HCT116 (cell line): ENCODE measurements around the gene PKMYT1. TPM values are rescaled to one million over a fixed set of nuclear protein-coding genes. Genes with fewer than 3 reads are reported as not detected.

ENCODE experiments used
- ATAC-seq: fragments of 200-7000 bp; cut with Tn5 transposase; 2 replicates; pipeline ENCODE4 v1.9.1; 2020; ENCODE audit warnings: mild to moderate bottlenecking, moderate library complexity
- BruUV-seq: library from RNA; stranded (reverse); fragments of 400-500 nt; replicated peaks from 2 replicates; lab custom pipeline; 2021; lab: Mats Ljungman, UMichigan
- CTCF ChIA-PET: fragments of 300-600 bp; sonication (Branson Sonifier 250); formaldehyde crosslinking; loops from one replicate; lab custom pipeline; 2021; ENCODE audit warnings: antibody characterized with exemption; lab: Charles Lee
- POLR2A ChIA-PET: fragments of 300-600, 350-600 bp; sonication (Branson Sonifier 250); formaldehyde crosslinking; loops from one replicate; lab custom pipeline; 2021; ENCODE audit warnings: antibody characterized with exemption; lab: Charles Lee
- RAD21 ChIA-PET, 2 experiments: fragments of 300-600 bp; sonication (Branson Sonifier 250); formaldehyde crosslinking; loops; one replicate each; lab custom pipeline; 2023; ENCODE audit warnings: low total read pairs in 2 of 2; ENCODE audit not compliant: uncharacterized antibody in 2 of 2, unreplicated experiment in 2 of 2, low non-redundant PET in 1 of 2; lab: Charles Lee
- DNase-seq: peaks from one replicate; pipeline ENCODE4 v3.0.0-alpha.2; 2010; ENCODE audit warnings: low read depth, low spot score
- H2AFZ ChIP-seq: fragments of 200-600 bp; shearing (Covaris generic), sonication (generic); 2 replicates; pipeline ENCODE4 v1.6.1; 2017; ENCODE audit warnings: low read depth, mixed run types, mixed read lengths, antibody characterized with exemption, low read length; ENCODE audit not compliant: poor library complexity, severe bottlenecking
- H3K27ac ChIP-seq: 2 replicates; pipeline ENCODE4 v1.5.1; 2012; ENCODE audit warnings: low read depth, low read length
- H3K27me3 ChIP-seq: fragments of 200-600 bp; sonication (generic); 2 replicates; pipeline ENCODE4 v1.6.1; 2016; ENCODE audit warnings: mixed run types, low read length, mixed read lengths; ENCODE audit not compliant: insufficient read depth
- H3K36me3 ChIP-seq, 2 experiments: fragments of 200-500 bp in 1 of 2; fragments of 200-600 bp in 1 of 2; sonication (Bioruptor generic) in 1 of 2; sonication (generic) in 1 of 2; 2 replicates each; pipeline versions ENCODE4 v1.5.1 to v1.6.1; 2014 to 2016; ENCODE audit warnings: low read length in 2 of 2, inconsistent platforms in 1 of 2, mixed read lengths in 1 of 2, mixed run types in 1 of 2; ENCODE audit not compliant: insufficient read depth in 2 of 2, control insufficient read depth in 1 of 2
- H3K4me1 ChIP-seq, 2 experiments: fragments of 200-600 bp in 1 of 2; sonication (generic) in 1 of 2; 2 replicates each; pipeline versions ENCODE4 v1.5.1 to v1.6.1; 2012 to 2017; ENCODE audit warnings: low read length in 2 of 2, inconsistent platforms in 1 of 2, mild to moderate bottlenecking in 1 of 2, mixed read lengths in 1 of 2, mixed run types in 1 of 2, moderate library complexity in 1 of 2; ENCODE audit not compliant: insufficient read depth in 2 of 2, control insufficient read depth in 1 of 2
- H3K4me2 ChIP-seq: fragments of 200-600 bp; sonication (generic); 2 replicates; pipeline ENCODE4 v1.6.1; 2017; ENCODE audit warnings: mixed run types, low read length, mixed read lengths
- H3K4me3 ChIP-seq, 2 experiments: fragments of 200-600 bp in 1 of 2; sonication (generic) in 1 of 2; replicated peaks in 1 of 2; 2 replicates each; pipeline ENCODE4 v1.5.1; 2011 to 2016; ENCODE audit warnings: low read length in 2 of 2, control low read depth in 1 of 2, low read depth in 1 of 2, mild to moderate bottlenecking in 1 of 2, mixed read lengths in 1 of 2, mixed run types in 1 of 2
- H3K79me2 ChIP-seq: fragments of 200-600 bp; sonication (generic); 2 replicates; pipeline ENCODE4 v1.6.1; 2017; ENCODE audit warnings: mild to moderate bottlenecking, mixed run types, low read length, moderate library complexity, mixed read lengths; ENCODE audit not compliant: insufficient read depth
- H3K9ac ChIP-seq: fragments of 200-600 bp; sonication (generic); 2 replicates; pipeline ENCODE4 v1.6.1; 2016; ENCODE audit warnings: low read length, mixed read lengths
- H3K9me2 ChIP-seq: fragments of 200-600 bp; sonication (generic), shearing (Covaris generic); 2 replicates; pipeline ENCODE4 v1.6.1; 2017; ENCODE audit warnings: mixed run types, mild to moderate bottlenecking, moderate library complexity; ENCODE audit not compliant: insufficient read depth
- H3K9me3 ChIP-seq, 2 experiments: fragments of 200-500 bp in 1 of 2; fragments of 200-600 bp in 1 of 2; sonication (Bioruptor generic) in 1 of 2; sonication (generic) in 1 of 2; 2 replicates each; pipeline ENCODE4 v1.6.1; 2014 to 2017; ENCODE audit warnings: low read length in 2 of 2, mixed read lengths in 2 of 2, inconsistent platforms in 1 of 2, low read depth in 1 of 2, mild to moderate bottlenecking in 1 of 2, mixed run types in 1 of 2, moderate library complexity in 1 of 2; ENCODE audit not compliant: control insufficient read depth in 1 of 2, insufficient read depth in 1 of 2
- H4K20me1 ChIP-seq: fragments of 200-600 bp; sonication (generic), shearing (Covaris generic); 2 replicates; pipeline ENCODE4 v1.6.1; 2017; ENCODE audit warnings: mixed run types, mild to moderate bottlenecking, moderate library complexity; ENCODE audit not compliant: insufficient read depth
- CBX3 ChIP-seq: IDR thresholded peaks from 2 replicates; pipeline ENCODE4 v1.6.1; 2012; ENCODE audit warnings: low read depth
- CEBPB ChIP-seq: IDR thresholded peaks from 2 replicates; pipeline ENCODE4 v1.6.1; 2012; ENCODE audit warnings: low read depth
- EGR1 ChIP-seq: IDR thresholded peaks from 2 replicates; pipeline ENCODE4 v1.6.1; 2012; ENCODE audit warnings: low read depth
- EZH2 ChIP-seq: fragments of 200-600 bp; sonication (generic); IDR thresholded peaks from 2 replicates; pipeline ENCODE4 v1.6.1; 2017; ENCODE audit warnings: antibody characterized with exemption, mixed run types
- EZH2phosphoT487 ChIP-seq: fragments of 200-600 bp; IDR thresholded peaks from 2 replicates; pipeline ENCODE4 v1.6.1; 2018; ENCODE audit warnings: antibody characterized with exemption, borderline replicate concordance
- FOSL1 ChIP-seq: IDR thresholded peaks from 2 replicates; pipeline ENCODE4 v1.6.1; 2012; ENCODE audit warnings: low read depth
- JUND ChIP-seq: IDR thresholded peaks from 2 replicates; pipeline ENCODE4 v1.6.1; 2012
- POLR2A ChIP-seq: IDR thresholded peaks from 2 replicates; pipeline ENCODE4 v1.7.0; 2011; ENCODE audit warnings: borderline replicate concordance; ENCODE audit not compliant: insufficient read depth, insufficient read length; ENCODE audit errors: extremely low read depth
- POLR2AphosphoS5 ChIP-seq: IDR thresholded peaks from 2 replicates; pipeline ENCODE4 v1.6.1; 2011; ENCODE audit warnings: mild to moderate bottlenecking, low read depth, low read length, moderate library complexity
- SIN3A ChIP-seq: IDR thresholded peaks from 2 replicates; pipeline ENCODE4 v1.6.1; 2012; ENCODE audit warnings: low read depth
- SP1 ChIP-seq: IDR thresholded peaks from 2 replicates; pipeline ENCODE4 v1.6.1; 2012; ENCODE audit warnings: low read depth
- SRF ChIP-seq: IDR thresholded peaks from 2 replicates; pipeline ENCODE4 v1.6.1; 2012; ENCODE audit warnings: low read depth
- YY1 ChIP-seq: IDR thresholded peaks from 2 replicates; pipeline ENCODE4 v1.6.1; 2011; ENCODE audit warnings: low read length, low read depth, moderate library complexity, mild to moderate bottlenecking; ENCODE audit not compliant: insufficient replicate concordance; ENCODE audit errors: extremely low read depth
- ZFX ChIP-seq: fragments of 450-650 bp; IDR thresholded peaks from 2 replicates; pipeline ENCODE4 v1.6.1; 2017
- ZNF274 ChIP-seq: fragments of 200-500 bp; sonication (Bioruptor generic); IDR thresholded peaks from 2 replicates; pipeline ENCODE4 v1.6.1; 2014; ENCODE audit warnings: mild to moderate bottlenecking, low read depth, low read length, inconsistent platforms
- intact Hi-C: fragments of 100-400 bp; cut with micrococcal nuclease; formaldehyde crosslinking; loops from 2 replicates; pipeline ENCODE4 v1.10.0; 2022
- total RNA-seq: library from RNA; stranded (reverse); gene quantifications from one replicate; pipeline ENCODE4 v1.2.1, GENCODE V29; 2021; ENCODE audit not compliant: unreplicated experiment
- TF ChIP-seq, protein P1 (sequence below), 3 experiments: fragments of 200-600 bp in 1 of 3; sonication (generic) in 1 of 3; IDR thresholded peaks in 2 of 3; conservative IDR thresholded peaks in 1 of 3; 2 replicates each; pipeline ENCODE4 v1.5.1; 2012 to 2017; ENCODE audit warnings: low read depth in 2 of 3, low read length in 2 of 3, antibody characterized with exemption in 1 of 3, borderline replicate concordance in 1 of 3, control low read depth in 1 of 3, mild to moderate bottlenecking in 1 of 3, mixed read lengths in 1 of 3, mixed run types in 1 of 3, moderate library complexity in 1 of 3; ENCODE audit not compliant: insufficient read depth in 1 of 3
- TF ChIP-seq, protein P2 (sequence below): IDR thresholded peaks from 2 replicates; pipeline ENCODE4 v1.6.1; 2011; ENCODE audit warnings: mild to moderate bottlenecking, low read length, moderate library complexity; ENCODE audit not compliant: insufficient replicate concordance; ENCODE audit errors: extremely low read depth
- TF ChIP-seq, protein P3 (sequence below): IDR thresholded peaks from 2 replicates; pipeline ENCODE4 v1.6.1; 2012; ENCODE audit warnings: low read depth
- TF ChIP-seq, protein P4 (sequence below): IDR thresholded peaks from 2 replicates; pipeline ENCODE4 v1.6.1; 2012
- TF ChIP-seq, protein P5 (sequence below): IDR thresholded peaks from 2 replicates; pipeline ENCODE4 v1.6.1; 2012

PKMYT1 gene
- total RNA-seq, 1 experiment from 2014 or later: 104 TPM

DNA sequence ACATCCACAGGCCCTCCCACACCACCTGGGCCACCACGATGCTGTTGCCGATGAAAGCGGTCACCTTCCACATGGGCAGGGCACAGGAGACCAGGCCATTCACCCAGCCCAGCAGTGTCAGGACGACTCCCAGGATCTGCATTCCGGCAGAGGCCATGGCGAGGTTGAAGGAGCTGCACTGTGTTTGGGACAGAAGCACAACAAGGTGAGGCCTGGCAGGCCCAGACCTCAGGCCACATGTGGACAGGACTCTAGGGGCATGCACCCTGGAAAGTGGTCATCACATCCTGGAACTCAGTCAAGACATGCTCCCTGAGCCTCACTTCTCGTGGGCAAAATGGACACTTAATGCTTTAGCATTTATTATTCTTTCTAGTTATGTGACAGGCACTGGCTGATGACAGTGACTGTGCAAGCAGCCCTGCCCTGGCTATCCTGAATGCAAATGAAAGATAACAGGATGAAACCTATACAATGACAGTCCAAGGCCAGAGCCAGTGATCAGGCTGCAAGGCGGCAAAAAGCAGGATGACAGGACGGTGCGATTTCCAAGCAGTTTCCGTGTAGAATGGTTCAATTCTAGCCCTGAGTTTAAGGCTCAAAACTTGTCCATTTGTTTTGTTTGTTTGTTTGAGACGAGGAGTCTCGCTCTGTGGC lies 35.7 kb upstream of the PKMYT1 start:
- ChIA-PET RAD21 (no interaction called here), POLR2A (no interaction called here), CTCF (no interaction called here)
- H3K36me3 ChIP-seq: no peaks in the 10 kb centered on the region; a peak in 1 of 4 replicates
- H3K9me2 ChIP-seq: no peaks in the 10 kb centered on the region
- no peak for DNase-seq
- H3K27me3 ChIP-seq: no peaks in the 10 kb centered on the region
- H3K9ac ChIP-seq: no peak overlapping the region
- H3K9me3 ChIP-seq: no peaks in the 10 kb centered on the region
- no peak overlapping the region for H3K4me2 ChIP-seq
- no peaks in the 10 kb centered on the region for H4K20me1 ChIP-seq
- H2AFZ ChIP-seq: no peak overlapping the region
- ATAC-seq: no peak
- H3K4me3 ChIP-seq: no peak overlapping the region
- TF ChIP-seq YY1: no peak
- TF ChIP-seq POLR2AphosphoS5: no peak
- TF ChIP-seq CBX3: no peak
- TF ChIP-seq, protein P1, sequence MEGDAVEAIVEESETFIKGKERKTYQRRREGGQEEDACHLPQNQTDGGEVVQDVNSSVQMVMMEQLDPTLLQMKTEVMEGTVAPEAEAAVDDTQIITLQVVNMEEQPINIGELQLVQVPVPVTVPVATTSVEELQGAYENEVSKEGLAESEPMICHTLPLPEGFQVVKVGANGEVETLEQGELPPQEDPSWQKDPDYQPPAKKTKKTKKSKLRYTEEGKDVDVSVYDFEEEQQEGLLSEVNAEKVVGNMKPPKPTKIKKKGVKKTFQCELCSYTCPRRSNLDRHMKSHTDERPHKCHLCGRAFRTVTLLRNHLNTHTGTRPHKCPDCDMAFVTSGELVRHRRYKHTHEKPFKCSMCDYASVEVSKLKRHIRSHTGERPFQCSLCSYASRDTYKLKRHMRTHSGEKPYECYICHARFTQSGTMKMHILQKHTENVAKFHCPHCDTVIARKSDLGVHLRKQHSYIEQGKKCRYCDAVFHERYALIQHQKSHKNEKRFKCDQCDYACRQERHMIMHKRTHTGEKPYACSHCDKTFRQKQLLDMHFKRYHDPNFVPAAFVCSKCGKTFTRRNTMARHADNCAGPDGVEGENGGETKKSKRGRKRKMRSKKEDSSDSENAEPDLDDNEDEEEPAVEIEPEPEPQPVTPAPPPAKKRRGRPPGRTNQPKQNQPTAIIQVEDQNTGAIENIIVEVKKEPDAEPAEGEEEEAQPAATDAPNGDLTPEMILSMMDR (IDR thresholded peaks at IDR 0.05 in 2 of 3, conservative IDR thresholded peaks at IDR 0.05 in 1 of 3; ENCODE audit: borderline replicate concordance in 1 of 3, insufficient read depth in 1 of 3, low read depth in 2 of 3, low read length in 2 of 3): no peak
- TF ChIP-seq ZFX: no peak
- no peak for TF ChIP-seq POLR2A
- TF ChIP-seq, protein P2, sequence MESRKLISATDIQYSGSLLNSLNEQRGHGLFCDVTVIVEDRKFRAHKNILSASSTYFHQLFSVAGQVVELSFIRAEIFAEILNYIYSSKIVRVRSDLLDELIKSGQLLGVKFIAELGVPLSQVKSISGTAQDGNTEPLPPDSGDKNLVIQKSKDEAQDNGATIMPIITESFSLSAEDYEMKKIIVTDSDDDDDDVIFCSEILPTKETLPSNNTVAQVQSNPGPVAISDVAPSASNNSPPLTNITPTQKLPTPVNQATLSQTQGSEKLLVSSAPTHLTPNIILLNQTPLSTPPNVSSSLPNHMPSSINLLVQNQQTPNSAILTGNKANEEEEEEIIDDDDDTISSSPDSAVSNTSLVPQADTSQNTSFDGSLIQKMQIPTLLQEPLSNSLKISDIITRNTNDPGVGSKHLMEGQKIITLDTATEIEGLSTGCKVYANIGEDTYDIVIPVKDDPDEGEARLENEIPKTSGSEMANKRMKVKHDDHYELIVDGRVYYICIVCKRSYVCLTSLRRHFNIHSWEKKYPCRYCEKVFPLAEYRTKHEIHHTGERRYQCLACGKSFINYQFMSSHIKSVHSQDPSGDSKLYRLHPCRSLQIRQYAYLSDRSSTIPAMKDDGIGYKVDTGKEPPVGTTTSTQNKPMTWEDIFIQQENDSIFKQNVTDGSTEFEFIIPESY: no peak
- no peak for TF ChIP-seq CEBPB
- TF ChIP-seq FOSL1: no peak
- TF ChIP-seq, protein P3, sequence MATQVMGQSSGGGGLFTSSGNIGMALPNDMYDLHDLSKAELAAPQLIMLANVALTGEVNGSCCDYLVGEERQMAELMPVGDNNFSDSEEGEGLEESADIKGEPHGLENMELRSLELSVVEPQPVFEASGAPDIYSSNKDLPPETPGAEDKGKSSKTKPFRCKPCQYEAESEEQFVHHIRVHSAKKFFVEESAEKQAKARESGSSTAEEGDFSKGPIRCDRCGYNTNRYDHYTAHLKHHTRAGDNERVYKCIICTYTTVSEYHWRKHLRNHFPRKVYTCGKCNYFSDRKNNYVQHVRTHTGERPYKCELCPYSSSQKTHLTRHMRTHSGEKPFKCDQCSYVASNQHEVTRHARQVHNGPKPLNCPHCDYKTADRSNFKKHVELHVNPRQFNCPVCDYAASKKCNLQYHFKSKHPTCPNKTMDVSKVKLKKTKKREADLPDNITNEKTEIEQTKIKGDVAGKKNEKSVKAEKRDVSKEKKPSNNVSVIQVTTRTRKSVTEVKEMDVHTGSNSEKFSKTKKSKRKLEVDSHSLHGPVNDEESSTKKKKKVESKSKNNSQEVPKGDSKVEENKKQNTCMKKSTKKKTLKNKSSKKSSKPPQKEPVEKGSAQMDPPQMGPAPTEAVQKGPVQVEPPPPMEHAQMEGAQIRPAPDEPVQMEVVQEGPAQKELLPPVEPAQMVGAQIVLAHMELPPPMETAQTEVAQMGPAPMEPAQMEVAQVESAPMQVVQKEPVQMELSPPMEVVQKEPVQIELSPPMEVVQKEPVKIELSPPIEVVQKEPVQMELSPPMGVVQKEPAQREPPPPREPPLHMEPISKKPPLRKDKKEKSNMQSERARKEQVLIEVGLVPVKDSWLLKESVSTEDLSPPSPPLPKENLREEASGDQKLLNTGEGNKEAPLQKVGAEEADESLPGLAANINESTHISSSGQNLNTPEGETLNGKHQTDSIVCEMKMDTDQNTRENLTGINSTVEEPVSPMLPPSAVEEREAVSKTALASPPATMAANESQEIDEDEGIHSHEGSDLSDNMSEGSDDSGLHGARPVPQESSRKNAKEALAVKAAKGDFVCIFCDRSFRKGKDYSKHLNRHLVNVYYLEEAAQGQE: no peak
- TF ChIP-seq SP1: no peak
- TF ChIP-seq, protein P4, sequence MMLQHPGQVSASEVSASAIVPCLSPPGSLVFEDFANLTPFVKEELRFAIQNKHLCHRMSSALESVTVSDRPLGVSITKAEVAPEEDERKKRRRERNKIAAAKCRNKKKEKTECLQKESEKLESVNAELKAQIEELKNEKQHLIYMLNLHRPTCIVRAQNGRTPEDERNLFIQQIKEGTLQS: no peak
- TF ChIP-seq SRF: no peak
- no peak for TF ChIP-seq EGR1
- TF ChIP-seq EZH2: no peak
- no peak for TF ChIP-seq JUND
- no peak for TF ChIP-seq ZNF274
- TF ChIP-seq, protein P5, sequence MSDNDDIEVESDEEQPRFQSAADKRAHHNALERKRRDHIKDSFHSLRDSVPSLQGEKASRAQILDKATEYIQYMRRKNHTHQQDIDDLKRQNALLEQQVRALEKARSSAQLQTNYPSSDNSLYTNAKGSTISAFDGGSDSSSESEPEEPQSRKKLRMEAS: no peak
- no peak for TF ChIP-seq SIN3A
- no peak for TF ChIP-seq EZH2phosphoT487
- no peak overlapping the region for H3K27ac ChIP-seq
- peaks cover 6% of the 10 kb centered on the region; the same call in 1 of the 2 replicates for H3K79me2 ChIP-seq
- H3K4me1 ChIP-seq: peaks cover 39 to 73% of the 10 kb centered on the region in 2 experiments
- intact Hi-C loops: no loop called here
- no TSS peak for BruUV-seq
